SK-MEL-5 (cell line): ENCODE measurements around the gene SIGLEC6. TPM values are rescaled to one million over a fixed set of nuclear protein-coding genes. Genes with fewer than 3 reads are reported as not detected.

Experiments used
- small RNA-seq, 2 experiments: library from RNA; depleted of rRNA; stranded (forward); fragments of <200 nt; gene quantifications; one replicate each; pipeline ENCODE3, GENCODE V24; 2014
- total RNA-seq: library from RNA; depleted of rRNA; stranded (reverse); fragments of >200 nt; shearing (Covaris generic); gene quantifications from 2 replicates; pipeline ENCODE4 v1.2.3, GENCODE V29; 2014; rRNA removed

The SIGLEC6 gene
- total RNA-seq, 1 experiment from 2014 or later = not detected

Small RNA genes within 50 kb of the gene (small RNA-seq; reads per million reads assigned to genes)
- gene AC020914.3 = 0 reads per million in 2 experiments

Other genes with a start within 250 kb of the SIGLEC6 start
- 0.11 TPM in 1 of 2 replicates, not detected in the other for gene IGLON5, start 220.0 kb downstream of the SIGLEC6 start, total RNA-seq
- gene VSIG10L, start 189.5 kb downstream of the SIGLEC6 start, total RNA-seq = 0.75 and 0.77 TPM in 2 replicates
- 127 and 138 TPM in 2 replicates for gene ETFB, start 165.3 kb downstream of the SIGLEC6 start, total RNA-seq
- not detected in 2 replicates for gene CLDND2, start 162.7 kb downstream of the SIGLEC6 start, total RNA-seq
- gene NKG7, start 159.0 kb downstream of the SIGLEC6 start, total RNA-seq = not detected in 2 replicates
- gene LIM2, start 143.7 kb downstream of the SIGLEC6 start, total RNA-seq = not detected in 2 replicates
- not detected in 2 replicates for gene C19orf84, start 141.1 kb downstream of the SIGLEC6 start, total RNA-seq
- gene SIGLEC10, start 114.0 kb downstream of the SIGLEC6 start, total RNA-seq = not detected in 2 replicates
- not detected in 2 replicates for gene SIGLEC8, start 73.2 kb downstream of the SIGLEC6 start, total RNA-seq
- not detected in 2 replicates for gene CEACAM18, start 53.1 kb downstream of the SIGLEC6 start, total RNA-seq
- not detected in 2 replicates for gene SIGLEC12, start 29.9 kb downstream of the SIGLEC6 start, total RNA-seq
- gene ZNF175, start 39.6 kb upstream of the SIGLEC6 start, total RNA-seq = 3.0 and 4.7 TPM in 2 replicates
- gene SIGLEC5, start 98.7 kb upstream of the SIGLEC6 start, total RNA-seq = not detected in 2 replicates
- not detected in 2 replicates for gene SIGLEC14, start 115.2 kb upstream of the SIGLEC6 start, total RNA-seq
- 2.0 and 3.5 TPM in 2 replicates for gene SPACA6, start 161.7 kb upstream of the SIGLEC6 start, total RNA-seq
- gene HAS1, start 192.3 kb upstream of the SIGLEC6 start, total RNA-seq = not detected in 2 replicates
- not detected in 2 replicates for gene FPR1, start 220.2 kb upstream of the SIGLEC6 start, total RNA-seq
- gene FPR2, start 229.5 kb upstream of the SIGLEC6 start, total RNA-seq = not detected in 2 replicates